ENCODE data around the gene DCHS1.

Gene DCHS1

DNA sequence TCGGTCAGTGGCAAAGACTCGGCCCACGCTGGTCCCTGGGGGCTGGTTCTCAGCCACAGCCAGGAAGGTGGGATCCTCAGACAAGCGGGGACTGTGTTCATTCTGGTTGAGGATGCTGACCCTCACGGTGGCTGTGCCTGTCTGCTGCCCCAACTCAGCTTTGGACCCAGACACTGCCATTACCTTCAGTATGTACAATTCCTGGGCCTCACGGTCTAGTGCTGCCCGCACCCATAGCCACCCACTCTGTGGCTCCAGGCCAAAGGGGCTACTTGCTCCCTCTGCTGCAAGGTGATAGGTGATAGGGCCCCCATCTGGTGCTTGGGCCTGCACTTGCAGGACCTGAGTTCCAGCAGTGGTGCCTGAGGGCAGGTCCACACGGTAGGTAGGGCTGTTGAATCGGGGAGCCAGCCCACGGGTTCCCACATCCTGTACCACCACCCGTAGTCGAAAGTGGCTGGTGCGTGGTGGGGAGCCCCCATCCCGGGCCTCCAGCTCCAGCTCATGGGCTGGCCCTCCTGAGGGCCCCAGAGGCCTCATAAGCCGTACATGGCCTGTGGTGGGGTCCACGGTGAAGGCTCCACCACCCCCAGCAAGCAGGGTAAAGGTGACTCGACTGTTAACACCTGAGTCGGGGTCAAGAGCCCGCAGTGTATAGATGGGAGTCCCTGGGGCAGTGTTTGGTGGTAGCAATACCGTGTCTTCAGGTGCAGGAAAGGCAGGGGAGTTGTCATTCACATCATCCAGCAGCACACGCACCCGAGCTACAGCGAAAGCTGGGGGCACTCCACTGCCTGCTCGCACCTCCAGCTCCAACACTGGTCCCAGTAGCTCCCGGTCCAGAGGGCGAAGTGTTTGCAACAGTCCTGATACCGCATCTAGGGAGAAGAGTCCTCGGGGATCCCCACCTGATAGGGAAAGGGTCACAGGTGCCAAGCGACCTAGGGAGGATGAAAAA lies 23.2 kb downstream of the DCHS1 start:
- H3K4me3 ChIP-seq (ENCODE audit: low read depth in 1 of 2, low read length in 2 of 2), result no peak overlapping the region
- peaks cover 16 to 56% of the 10 kb centered on the region in 2 donors for H3K36me3 ChIP-seq (ENCODE audit: control insufficient read depth in 1 of 2, insufficient read depth in 2 of 2, low read length in 2 of 2)
- H3K9me3 ChIP-seq (ENCODE audit: control insufficient read depth in 1 of 2, low read length in 2 of 2), result no peaks in the 10 kb centered on the region
- H3K4me1 ChIP-seq (ENCODE audit: control insufficient read depth in 1 of 2, insufficient read depth in 2 of 2, low read length in 2 of 2), result peaks cover 14 to 25% of the 10 kb centered on the region in 2 donors
- no peaks in the 10 kb centered on the region for H3K27me3 ChIP-seq (ENCODE audit: low read depth, low read length)
- no peak overlapping the region for H3K27ac ChIP-seq (ENCODE audit: low read length)

DNA sequence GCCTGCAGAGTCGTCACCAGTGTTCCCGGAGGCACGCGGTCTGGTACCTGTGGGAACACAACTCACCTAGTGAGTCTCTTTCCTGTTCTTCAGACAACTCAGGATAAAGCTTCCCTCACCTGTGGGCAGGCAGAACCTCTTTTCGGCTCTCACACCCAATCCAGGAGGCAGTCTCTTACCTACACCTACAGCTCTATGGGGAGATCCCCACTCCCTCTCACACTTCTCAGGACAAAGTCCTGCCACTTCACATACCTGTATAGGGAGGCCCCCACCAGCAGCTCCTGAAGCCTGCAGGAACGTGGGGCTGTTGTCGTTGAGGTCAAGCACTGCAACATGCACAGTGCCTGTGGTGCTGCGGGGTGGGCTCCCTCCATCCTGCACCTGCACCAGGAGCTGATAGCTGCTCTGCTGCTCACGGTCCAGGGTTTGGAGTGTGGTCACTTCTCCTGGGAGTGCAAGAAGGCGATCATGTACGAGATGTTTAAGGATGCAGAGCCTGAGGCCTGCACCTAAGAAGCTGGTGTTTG lies 24.2 kb downstream of the DCHS1 start:
- Histone ChIP-seq H3K36me3 (ENCODE audit: control insufficient read depth in 1 of 2, insufficient read depth in 2 of 2, low read length in 2 of 2) (peaks cover 25 to 66% of the 10 kb centered on the region in 2 donors), H3K27ac (ENCODE audit: low read length) (no peak overlapping the region), H3K9me3 (ENCODE audit: control insufficient read depth in 1 of 2, low read length in 2 of 2) (no peaks in the 10 kb centered on the region), H3K4me1 (ENCODE audit: control insufficient read depth in 1 of 2, insufficient read depth in 2 of 2, low read length in 2 of 2) (peaks cover 12 to 21% of the 10 kb centered on the region in 2 donors), H3K4me3 (ENCODE audit: low read depth in 1 of 2, low read length in 2 of 2) (no peak overlapping the region), H3K27me3 (ENCODE audit: low read depth, low read length) (no peaks in the 10 kb centered on the region)

DNA sequence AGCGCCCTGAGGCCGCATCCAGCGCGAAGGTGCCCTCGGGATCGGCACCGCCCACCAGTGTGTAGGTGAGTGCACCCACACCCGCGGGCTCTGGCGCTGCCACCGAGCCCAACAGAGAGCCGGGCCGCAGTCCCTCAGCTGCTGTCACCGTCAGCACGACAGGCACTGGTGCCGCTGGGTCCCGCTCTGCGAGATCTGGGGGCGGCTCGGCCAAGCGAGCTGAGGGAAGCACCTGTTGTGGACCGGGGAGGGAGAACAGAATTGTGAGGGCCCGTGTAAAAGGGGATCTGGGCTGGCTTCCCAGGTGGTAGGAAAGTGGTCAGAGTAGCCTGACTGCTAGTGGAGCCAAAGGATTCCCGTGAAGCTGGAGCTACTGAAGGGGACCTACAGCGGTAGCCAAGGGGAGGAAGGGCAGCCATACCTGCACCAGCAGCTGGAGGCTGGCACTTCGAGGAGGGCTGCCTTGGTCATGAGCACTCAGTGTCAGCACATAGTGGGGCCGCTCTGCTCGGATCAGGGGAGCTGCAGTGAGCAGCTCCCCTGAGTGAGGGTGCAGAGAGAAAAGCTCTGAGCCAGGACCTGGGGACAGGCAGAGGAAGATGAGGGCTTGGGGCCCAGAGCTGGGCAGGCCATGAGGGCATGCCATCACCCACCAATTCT lies 24.8 kb downstream of the DCHS1 start:
- Histone ChIP-seq H3K9me3 (ENCODE audit: control insufficient read depth in 1 of 2, low read length in 2 of 2) (no peaks in the 10 kb centered on the region), H3K4me1 (ENCODE audit: control insufficient read depth in 1 of 2, insufficient read depth in 2 of 2, low read length in 2 of 2) (peaks cover 11 to 14% of the 10 kb centered on the region in 2 donors), H3K27ac (ENCODE audit: low read length) (no peak overlapping the region), H3K4me3 (ENCODE audit: low read depth in 1 of 2, low read length in 2 of 2) (no peak overlapping the region), H3K36me3 (ENCODE audit: control insufficient read depth in 1 of 2, insufficient read depth in 2 of 2, low read length in 2 of 2) (peaks cover 32 to 73% of the 10 kb centered on the region in 2 donors), H3K27me3 (ENCODE audit: low read depth, low read length) (no peaks in the 10 kb centered on the region)

DNA sequence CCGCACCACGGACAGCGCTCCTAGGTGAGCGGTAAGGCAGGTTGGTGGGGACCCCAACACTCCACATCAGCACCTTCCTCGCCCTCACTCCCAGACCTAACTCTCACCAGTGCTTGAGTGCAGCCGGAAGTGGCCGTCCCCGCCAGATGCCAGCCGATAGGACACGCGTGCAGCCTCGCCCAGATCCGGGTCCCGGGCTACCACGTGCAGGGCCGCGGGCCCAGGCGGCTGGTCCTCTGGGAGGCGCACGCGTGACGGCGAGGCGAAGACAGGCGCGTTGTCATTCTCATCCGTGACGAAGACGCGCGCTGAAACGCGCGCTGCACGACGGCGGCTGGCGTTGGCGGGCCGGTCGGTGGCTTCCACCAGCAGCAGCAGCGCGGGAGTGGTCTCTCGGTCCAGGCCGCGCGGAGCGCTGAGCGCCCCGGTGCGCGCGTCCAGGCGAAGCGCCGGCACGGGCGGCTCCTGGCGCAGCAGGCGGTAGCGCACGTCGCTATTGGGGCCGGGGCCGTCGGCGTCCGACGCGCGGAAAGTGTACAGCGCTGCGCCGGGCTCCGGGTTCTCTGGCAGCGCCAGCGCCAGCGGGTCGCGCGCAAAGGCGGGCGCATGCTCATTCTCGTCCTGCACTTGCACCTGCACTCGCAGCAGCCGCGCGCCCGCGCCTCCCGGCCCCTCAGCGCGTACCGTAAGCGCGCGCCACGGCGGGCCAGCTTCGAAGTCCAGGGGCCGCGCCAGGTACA lies 25.5 kb downstream of the DCHS1 start:
- Histone ChIP-seq H3K27ac (ENCODE audit: low read length) (no peak overlapping the region), H3K4me1 (ENCODE audit: control insufficient read depth in 1 of 2, insufficient read depth in 2 of 2, low read length in 2 of 2) (peaks cover 4 to 7% of the 10 kb centered on the region in 2 donors), H3K27me3 (ENCODE audit: low read depth, low read length) (no peaks in the 10 kb centered on the region), H3K4me3 (ENCODE audit: low read depth in 1 of 2, low read length in 2 of 2) (no peak overlapping the region), H3K36me3 (ENCODE audit: control insufficient read depth in 1 of 2, insufficient read depth in 2 of 2, low read length in 2 of 2) (peaks cover 39 to 80% of the 10 kb centered on the region in 2 donors), H3K9me3 (ENCODE audit: control insufficient read depth in 1 of 2, low read length in 2 of 2) (no peaks in the 10 kb centered on the region)

DNA sequence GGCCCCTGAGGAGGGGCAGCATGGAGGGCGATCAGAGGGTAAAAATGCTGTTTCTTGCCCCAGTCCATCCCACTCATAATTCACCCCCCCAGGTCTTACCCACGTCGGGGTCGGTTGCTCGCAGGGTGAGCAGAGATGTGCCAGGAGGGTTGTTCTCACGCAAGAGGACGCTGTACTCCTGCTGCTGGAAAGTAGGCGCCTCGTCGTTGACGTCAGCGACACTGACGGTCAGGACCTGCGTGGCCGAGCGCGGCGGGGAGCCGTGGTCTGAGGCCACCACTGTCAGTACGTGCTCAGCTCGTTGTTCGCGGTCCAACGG lies 26.1 kb downstream of the DCHS1 start:
- no peaks in the 10 kb centered on the region for H3K9me3 ChIP-seq (ENCODE audit: control insufficient read depth in 1 of 2, low read length in 2 of 2)
- no peak overlapping the region for H3K4me3 ChIP-seq (ENCODE audit: low read depth in 1 of 2, low read length in 2 of 2)
- peaks cover 44 to 85% of the 10 kb centered on the region in 2 donors for H3K36me3 ChIP-seq (ENCODE audit: control insufficient read depth in 1 of 2, insufficient read depth in 2 of 2, low read length in 2 of 2)
- peaks cover 0 to 2% of the 10 kb centered on the region in 2 donors for H3K4me1 ChIP-seq (ENCODE audit: control insufficient read depth in 1 of 2, insufficient read depth in 2 of 2, low read length in 2 of 2)
- no peak overlapping the region for H3K27ac ChIP-seq (ENCODE audit: low read length)
- no peaks in the 10 kb centered on the region for H3K27me3 ChIP-seq (ENCODE audit: low read depth, low read length)

DNA sequence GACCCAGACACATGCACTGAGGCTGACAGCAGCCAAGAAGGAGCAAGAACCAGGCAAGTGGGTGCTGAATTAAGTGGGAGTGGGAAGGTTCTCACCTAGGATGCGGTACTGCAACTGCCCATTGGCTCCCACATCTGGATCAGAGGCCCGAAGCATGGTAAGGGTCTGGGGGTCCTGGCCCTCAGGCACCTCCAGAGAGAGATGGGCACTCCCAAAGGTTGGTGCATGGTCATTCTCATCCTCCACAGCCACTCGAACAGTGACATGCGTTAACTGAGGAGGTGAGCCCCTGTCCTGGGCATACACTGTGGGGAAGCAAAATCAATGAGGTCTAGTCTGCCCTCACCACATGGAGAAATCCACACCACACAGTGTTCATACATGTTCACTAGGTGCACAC lies 27.1 kb downstream of the DCHS1 start:
- Histone ChIP-seq H3K4me3 (ENCODE audit: low read depth in 1 of 2, low read length in 2 of 2) (no peak overlapping the region), H3K27ac (ENCODE audit: low read length) (no peak overlapping the region), H3K27me3 (ENCODE audit: low read depth, low read length) (no peaks in the 10 kb centered on the region), H3K4me1 (ENCODE audit: control insufficient read depth in 1 of 2, insufficient read depth in 2 of 2, low read length in 2 of 2) (no peaks in the 10 kb centered on the region), H3K36me3 (ENCODE audit: control insufficient read depth in 1 of 2, insufficient read depth in 2 of 2, low read length in 2 of 2) (peaks cover 47 to 88% of the 10 kb centered on the region in 2 donors), H3K9me3 (ENCODE audit: control insufficient read depth in 1 of 2, low read length in 2 of 2) (no peaks in the 10 kb centered on the region)

DNA sequence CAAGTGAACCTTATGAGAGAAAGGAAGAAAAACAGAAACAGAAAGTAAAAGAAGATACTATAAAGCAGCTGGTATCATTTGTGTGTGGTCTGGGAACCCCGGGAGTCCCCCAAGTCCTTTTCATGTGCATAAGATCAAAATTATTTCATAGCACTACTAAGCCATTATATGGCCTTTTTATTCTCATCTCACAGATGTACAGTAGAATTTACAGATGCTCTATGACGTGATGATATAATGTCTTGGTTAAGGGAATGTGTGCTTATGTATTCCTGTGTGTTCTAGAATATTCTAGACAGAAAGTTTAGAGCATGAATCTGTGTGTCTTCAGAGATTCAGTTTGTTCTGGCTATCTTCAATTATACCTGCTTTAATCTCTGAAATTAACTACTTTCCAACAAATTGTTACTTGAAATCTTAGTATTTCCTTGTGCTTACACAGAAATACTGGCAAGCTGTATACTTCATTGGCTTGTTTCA lies 27.8 kb downstream of the DCHS1 start:
- no peaks in the 10 kb centered on the region for H3K9me3 ChIP-seq (ENCODE audit: control insufficient read depth in 1 of 2, low read length in 2 of 2)
- no peaks in the 10 kb centered on the region for H3K4me1 ChIP-seq (ENCODE audit: control insufficient read depth in 1 of 2, insufficient read depth in 2 of 2, low read length in 2 of 2)
- H3K27ac ChIP-seq (ENCODE audit: low read length), result no peak overlapping the region
- H3K36me3 ChIP-seq (ENCODE audit: control insufficient read depth in 1 of 2, insufficient read depth in 2 of 2, low read length in 2 of 2), result peaks cover 43 to 88% of the 10 kb centered on the region in 2 donors
- no peak overlapping the region for H3K4me3 ChIP-seq (ENCODE audit: low read depth in 1 of 2, low read length in 2 of 2)
- H3K27me3 ChIP-seq (ENCODE audit: low read depth, low read length), result no peaks in the 10 kb centered on the region

DNA sequence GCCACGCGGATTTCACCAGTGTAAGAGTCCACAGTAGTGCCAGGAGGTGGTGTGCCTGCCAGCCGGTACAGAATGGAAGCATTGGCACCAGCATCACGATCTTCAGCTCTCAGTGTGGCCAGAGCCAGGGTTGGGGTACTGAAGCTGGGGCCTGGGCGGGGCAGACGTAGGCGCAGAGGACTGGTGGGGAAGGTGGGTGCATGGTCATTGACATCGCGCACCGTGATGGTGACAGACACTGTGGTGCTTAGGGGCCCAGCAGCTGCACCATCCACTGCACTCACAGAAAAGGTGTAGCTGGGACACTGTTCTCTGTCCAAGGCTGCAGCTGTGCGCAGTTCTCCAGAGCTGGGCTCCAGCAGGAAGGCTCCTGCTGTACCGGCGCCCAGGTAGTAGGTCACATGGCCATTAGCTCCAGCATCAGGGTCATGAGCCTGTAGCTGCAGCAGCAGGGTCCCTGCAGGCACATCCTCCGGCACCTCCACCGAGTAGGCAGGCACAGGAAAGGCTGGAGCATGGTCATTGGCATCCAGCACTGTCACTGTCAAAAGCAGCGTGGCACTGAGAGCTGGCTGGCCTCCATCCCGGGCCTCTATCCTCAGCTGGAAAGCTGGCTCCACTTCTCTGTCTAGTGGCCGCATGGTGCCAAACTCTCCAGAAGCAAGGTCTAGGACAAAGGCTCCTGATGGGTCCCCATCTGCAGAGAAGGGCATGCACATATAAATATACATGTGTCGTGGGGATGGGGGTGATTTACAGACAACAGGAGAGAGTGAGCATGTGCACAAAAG lies 28.4 kb downstream of the DCHS1 start:
- Histone ChIP-seq H3K4me3 (ENCODE audit: low read depth in 1 of 2, low read length in 2 of 2) (no peak overlapping the region), H3K36me3 (ENCODE audit: control insufficient read depth in 1 of 2, insufficient read depth in 2 of 2, low read length in 2 of 2) (peaks cover 40 to 88% of the 10 kb centered on the region in 2 donors), H3K4me1 (ENCODE audit: control insufficient read depth in 1 of 2, insufficient read depth in 2 of 2, low read length in 2 of 2) (no peaks in the 10 kb centered on the region), H3K27me3 (ENCODE audit: low read depth, low read length) (no peaks in the 10 kb centered on the region), H3K27ac (ENCODE audit: low read length) (no peak overlapping the region), H3K9me3 (ENCODE audit: control insufficient read depth in 1 of 2, low read length in 2 of 2) (no peaks in the 10 kb centered on the region)

DNA sequence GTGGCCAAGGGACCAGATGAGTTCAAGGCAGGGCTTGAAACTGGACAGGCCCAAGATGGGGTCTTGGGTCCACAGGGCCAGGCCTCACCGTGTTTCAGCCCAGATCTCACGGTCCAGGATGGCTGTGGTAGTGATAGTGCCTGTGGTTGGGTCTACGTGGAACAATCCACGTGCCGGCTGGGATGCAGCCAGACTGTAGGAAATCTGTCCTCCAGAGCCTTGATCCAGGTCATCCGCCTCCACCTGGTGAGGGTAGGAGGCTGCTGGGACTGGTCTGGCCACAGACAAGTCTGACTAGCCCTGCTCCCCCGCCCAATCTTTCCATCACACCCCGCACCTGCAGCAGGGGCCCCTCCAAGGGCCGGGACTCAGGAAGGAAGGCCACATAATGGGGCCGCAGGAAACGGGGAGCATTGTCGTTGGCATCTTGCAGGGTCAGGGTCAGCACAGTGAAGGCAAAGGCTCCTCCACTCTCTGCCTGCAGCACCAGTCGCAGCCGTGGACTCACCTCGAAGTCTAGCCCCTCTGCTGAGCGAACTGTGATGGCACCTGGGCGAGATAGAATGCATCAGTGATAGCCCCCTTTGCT lies 29.7 kb downstream of the DCHS1 start:
- H3K27me3 ChIP-seq (ENCODE audit: low read depth, low read length), result no peaks in the 10 kb centered on the region
- no peaks in the 10 kb centered on the region for H3K4me1 ChIP-seq (ENCODE audit: control insufficient read depth in 1 of 2, insufficient read depth in 2 of 2, low read length in 2 of 2)
- H3K9me3 ChIP-seq (ENCODE audit: control insufficient read depth in 1 of 2, low read length in 2 of 2), result no peaks in the 10 kb centered on the region
- H3K36me3 ChIP-seq (ENCODE audit: control insufficient read depth in 1 of 2, insufficient read depth in 2 of 2, low read length in 2 of 2), result peaks cover 36 to 78% of the 10 kb centered on the region in 2 donors
- H3K4me3 ChIP-seq (ENCODE audit: low read depth in 1 of 2, low read length in 2 of 2), result no peak overlapping the region
- no peak overlapping the region for H3K27ac ChIP-seq (ENCODE audit: low read length)

DNA sequence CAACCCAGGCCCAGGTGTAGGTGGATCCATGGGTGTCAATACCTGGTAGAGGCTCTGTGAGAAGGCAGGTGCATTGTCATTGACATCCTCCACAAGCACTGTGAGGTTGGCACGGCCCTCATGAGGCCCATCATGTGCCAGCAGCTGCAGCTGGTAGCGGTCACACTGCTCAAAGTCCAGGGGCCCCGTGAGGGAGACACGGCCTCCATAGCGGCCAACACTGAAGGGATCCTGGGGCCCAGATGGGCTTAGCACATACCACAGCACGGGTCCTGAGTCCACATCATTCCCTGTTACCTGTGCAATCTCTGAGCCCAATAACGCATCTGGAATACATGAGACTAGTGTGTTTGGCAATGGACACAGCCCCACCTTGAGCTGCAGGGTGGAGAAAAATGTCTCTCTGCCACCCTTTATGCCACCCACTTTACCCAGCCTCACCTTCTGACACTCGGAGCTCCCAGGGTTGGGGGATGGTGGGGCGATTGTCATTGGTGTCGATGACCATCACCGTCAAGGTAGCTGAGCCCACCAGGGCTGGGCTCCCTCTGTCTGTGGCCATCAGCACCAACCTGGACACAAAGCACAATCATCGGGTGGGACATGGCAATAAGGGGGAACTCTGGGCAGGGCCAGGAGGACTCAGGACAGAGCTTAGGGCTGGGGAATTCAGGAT lies 30.3 kb downstream of the DCHS1 start:
- Histone ChIP-seq H3K27me3 (ENCODE audit: low read depth, low read length) (no peaks in the 10 kb centered on the region), H3K4me1 (ENCODE audit: control insufficient read depth in 1 of 2, insufficient read depth in 2 of 2, low read length in 2 of 2) (no peaks in the 10 kb centered on the region), H3K36me3 (ENCODE audit: control insufficient read depth in 1 of 2, insufficient read depth in 2 of 2, low read length in 2 of 2) (peaks cover 35 to 72% of the 10 kb centered on the region in 2 donors), H3K4me3 (ENCODE audit: low read depth in 1 of 2, low read length in 2 of 2) (no peak overlapping the region), H3K9me3 (ENCODE audit: control insufficient read depth in 1 of 2, low read length in 2 of 2) (no peaks in the 10 kb centered on the region), H3K27ac (ENCODE audit: low read length) (no peak overlapping the region)
